Activated CD8-positive, alpha-beta T cell treated with anti-CD3 and anti-CD28 coated beads, Interleukin-2, amount 10 ng/mL, durations not matched to agents 7 days and 5 days (primary cell): ENCODE results near the gene AOPEP. TPM values are rescaled to one million over a fixed set of nuclear protein-coding genes. Genes with fewer than 3 reads are reported as not detected.
A peak's percentile ranks its signal among the peaks of the same experiment; 100 is the strongest.
"Not testable (repeated sequence)": the region's sequence is repeated elsewhere in the genome, so short reads cannot be mapped to it uniquely, and the experiment has no call there.

Source experiments
- ATAC-seq: fragments of 150-1000 bp; cut with Tn5 transposase; one replicate; pipeline ENCODE4 v1.10.0; 2021; ENCODE audit warnings: moderate library complexity
- CTCF ChIA-PET: fragments of 350-600 bp; sonication (Branson Sonifier 250); formaldehyde crosslinking; loops from one replicate; lab custom pipeline; 2021; ENCODE audit warnings: antibody characterized with exemption; lab: Charles Lee
- POLR2A ChIA-PET: fragments of 350-600 bp; sonication (Branson Sonifier 250); formaldehyde crosslinking; loops from one replicate; lab custom pipeline; 2021; ENCODE audit warnings: antibody characterized with exemption; lab: Charles Lee
- DNase-seq: peaks from one replicate; pipeline ENCODE4 v3.0.0-alpha.2; 2020
- H3K27ac Mint-ChIP-seq: one replicate; pipeline ENCODE4 v1.8.0; 2021; ENCODE audit warnings: mild to moderate bottlenecking, mixed read lengths
- H3K27me3 Mint-ChIP-seq: one replicate; pipeline ENCODE4 v1.8.0; 2021; ENCODE audit warnings: low read depth, mixed read lengths
- H3K36me3 Mint-ChIP-seq: one replicate; pipeline ENCODE4 v1.8.0; 2021; ENCODE audit warnings: low read depth, mixed read lengths
- H3K4me1 Mint-ChIP-seq: one replicate; pipeline ENCODE4 v1.8.0; 2021; ENCODE audit warnings: low read depth, mixed read lengths
- H3K4me3 Mint-ChIP-seq: one replicate; pipeline ENCODE4 v1.8.0; 2021; ENCODE audit warnings: mild to moderate bottlenecking, mixed read lengths
- H3K9me3 Mint-ChIP-seq: one replicate; pipeline ENCODE4 v1.8.0; 2022; ENCODE audit warnings: mixed read lengths; ENCODE audit not compliant: insufficient read depth
- total RNA-seq, 2 experiments: library from RNA; stranded (reverse); gene quantifications; one replicate each; pipeline ENCODE4 v1.2.3, GENCODE V29; 2021

The AOPEP gene
- total RNA-seq, 2 experiments from 2014 or later = 7.2 to 8.9 TPM

- H3K36me3 Mint-ChIP-seq, H3K9me3 Mint-ChIP-seq, DNase-seq, H3K27ac Mint-ChIP-seq, ATAC-seq, CTCF ChIA-PET, H3K4me1 Mint-ChIP-seq, H3K27me3 Mint-ChIP-seq, POLR2A ChIA-PET, H3K4me3 Mint-ChIP-seq: not testable (repeated sequence)
Observed at GRCh38 chr9:94940296-94940695, 213.8 kb downstream of the AOPEP start.

- no peak overlapping the region for H3K27ac Mint-ChIP-seq
- DNase-seq (no peak), ATAC-seq (no peak)
- H3K9me3 Mint-ChIP-seq = no peaks in the 10 kb centered on the region
- ChIA-PET POLR2A (no interaction called here), CTCF (no interaction called here)
- H3K27me3 Mint-ChIP-seq = no peaks in the 10 kb centered on the region
- no peaks in the 10 kb centered on the region for H3K4me1 Mint-ChIP-seq
- H3K36me3 Mint-ChIP-seq = no peaks in the 10 kb centered on the region
- no peak overlapping the region for H3K4me3 Mint-ChIP-seq
Observed at GRCh38 chr9:94941211-94941875, 214.8 kb downstream of the AOPEP start.

- no peaks in the 10 kb centered on the region for H3K9me3 Mint-ChIP-seq
- ChIA-PET POLR2A (no interaction called here), CTCF (no interaction called here)
- H3K27me3 Mint-ChIP-seq = peaks cover 6% of the 10 kb centered on the region
- H3K4me1 Mint-ChIP-seq = no peaks in the 10 kb centered on the region
- H3K36me3 Mint-ChIP-seq = no peaks in the 10 kb centered on the region
- no peak overlapping the region for H3K27ac Mint-ChIP-seq
- ATAC-seq (no peak), DNase-seq (no peak)
- H3K4me3 Mint-ChIP-seq = no peak overlapping the region
Observed at GRCh38 chr9:94944626-94945025, 218.1 kb downstream of the AOPEP start.

GRCh38 chr9:94945197-94946144 is 219.0 kb downstream of the AOPEP start:
- no peaks in the 10 kb centered on the region for H3K36me3 Mint-ChIP-seq
- no peaks in the 10 kb centered on the region for H3K9me3 Mint-ChIP-seq
- H3K27ac Mint-ChIP-seq = no peak overlapping the region
- peaks cover 5% of the 10 kb centered on the region for H3K4me1 Mint-ChIP-seq
- H3K27me3 Mint-ChIP-seq = peaks cover 9% of the 10 kb centered on the region
- POLR2A ChIA-PET = no interaction called here
- no peak overlapping the region for H3K4me3 Mint-ChIP-seq
- DNase-seq (no peak), ATAC-seq (no peak)
- CTCF ChIA-PET = interaction anchor here (0.6 to 1.4 kb wide), 2 partner anchors 11 to 185 kb away, joined by 3 to 5 read pairs; no protein-coding TSS in a partner anchor

DNA sequence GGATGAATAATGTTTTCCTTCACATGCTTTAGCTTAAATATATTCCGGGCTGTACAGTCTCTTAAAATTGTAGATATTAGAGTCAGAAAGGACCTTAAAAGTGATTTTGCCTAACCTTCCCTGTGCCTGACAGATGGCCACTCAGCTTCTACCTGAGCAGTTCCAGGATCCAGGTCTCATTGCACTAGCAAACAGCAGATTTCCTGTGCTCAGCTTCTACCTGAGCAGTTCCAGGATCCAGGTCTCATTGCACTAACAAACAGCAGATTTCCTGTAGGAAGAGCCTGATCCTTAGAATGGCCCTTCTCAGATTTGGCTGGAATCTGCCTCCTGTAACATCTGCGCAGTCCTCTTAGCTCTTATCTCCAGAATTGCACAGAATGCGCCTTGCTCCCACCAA is 219.8 kb downstream of the AOPEP start:
- H3K27ac Mint-ChIP-seq = no peak overlapping the region
- H3K36me3 Mint-ChIP-seq = no peaks in the 10 kb centered on the region
- ATAC-seq (no peak), DNase-seq (no peak)
- H3K27me3 Mint-ChIP-seq = peaks cover 9% of the 10 kb centered on the region
- H3K9me3 Mint-ChIP-seq = no peaks in the 10 kb centered on the region
- ChIA-PET CTCF (interaction anchor here (0.6 to 1.4 kb wide), 2 partner anchors 10 to 184 kb away, joined by 3 to 5 read pairs; no protein-coding TSS in a partner anchor), POLR2A (no interaction called here)
- no peak overlapping the region for H3K4me3 Mint-ChIP-seq
- H3K4me1 Mint-ChIP-seq = peaks cover 13% of the 10 kb centered on the region

GRCh38 chr9:94948567-94949235 is 222.2 kb downstream of the AOPEP start:
- no peaks in the 10 kb centered on the region for H3K36me3 Mint-ChIP-seq
- peaks cover 32% of the 10 kb centered on the region for H3K4me1 Mint-ChIP-seq
- H3K4me3 Mint-ChIP-seq = no peak overlapping the region
- ChIA-PET CTCF (no interaction called here), POLR2A (no interaction called here)
- peaks cover 9% of the 10 kb centered on the region for H3K27me3 Mint-ChIP-seq
- no peak overlapping the region for H3K27ac Mint-ChIP-seq
- no peak for DNase-seq
- H3K9me3 Mint-ChIP-seq = no peaks in the 10 kb centered on the region
- no peak for ATAC-seq

- ATAC-seq = no peak
- peaks cover 9% of the 10 kb centered on the region for H3K27me3 Mint-ChIP-seq
- no peaks in the 10 kb centered on the region for H3K9me3 Mint-ChIP-seq
- DNase-seq = no peak
- no peaks in the 10 kb centered on the region for H3K36me3 Mint-ChIP-seq
- CTCF ChIA-PET = interaction anchor here (0.6 kb wide), 1 partner anchor 133 kb away, joined by 3 read pairs; no protein-coding TSS in a partner anchor
- no peak overlapping the region for H3K4me3 Mint-ChIP-seq
- no peak overlapping the region for H3K27ac Mint-ChIP-seq
- peaks cover 32% of the 10 kb centered on the region for H3K4me1 Mint-ChIP-seq
- POLR2A ChIA-PET = interaction anchor here (0.7 kb wide), 1 partner anchor 38 kb away, joined by 3 read pairs; no protein-coding TSS in a partner anchor
Observed at GRCh38 chr9:94949370-94949769, 222.9 kb downstream of the AOPEP start.

GRCh38 chr9:94950040-94950578 is 223.6 kb downstream of the AOPEP start:
- Mint-ChIP-seq H3K36me3 (no peaks in the 10 kb centered on the region), H3K27ac (no peak overlapping the region), H3K9me3 (no peaks in the 10 kb centered on the region), H3K27me3 (peaks cover 9% of the 10 kb centered on the region), H3K4me1 (peaks cover 32% of the 10 kb centered on the region), H3K4me3 (no peak overlapping the region)
- no peak for DNase-seq
- no peak for ATAC-seq
- POLR2A ChIA-PET = no interaction called here
- CTCF ChIA-PET = interaction anchor here (0.6 kb wide), 1 partner anchor 134 kb away, joined by 3 read pairs; no protein-coding TSS in a partner anchor

- CTCF ChIA-PET = interaction anchor here (1.1 kb wide), 1 partner anchor 96 kb away, joined by 3 read pairs; no protein-coding TSS in a partner anchor
- H3K27ac Mint-ChIP-seq = no peak overlapping the region
- peaks cover 9% of the 10 kb centered on the region for H3K27me3 Mint-ChIP-seq
- no peak overlapping the region for H3K4me3 Mint-ChIP-seq
- no peaks in the 10 kb centered on the region for H3K36me3 Mint-ChIP-seq
- peaks cover 32% of the 10 kb centered on the region for H3K4me1 Mint-ChIP-seq
- H3K9me3 Mint-ChIP-seq = no peaks in the 10 kb centered on the region
- ATAC-seq (no peak), DNase-seq (no peak)
- POLR2A ChIA-PET = no interaction called here
Observed at GRCh38 chr9:94950579-94951323, 224.3 kb downstream of the AOPEP start.

- peak; percentile 25 for ATAC-seq
- peak; percentile 38 for DNase-seq
Observed at GRCh38 chr9:94951324-94952135, 225.0 kb downstream of the AOPEP start.

More at GRCh38 chr9:94951324-94952135, 225.0 kb downstream of the AOPEP start:
- Mint-ChIP-seq H3K27me3 (peaks cover 9% of the 10 kb centered on the region), H3K36me3 (no peaks in the 10 kb centered on the region), H3K4me3 (no peak overlapping the region), H3K27ac (peak overlapping the region; percentile 44), H3K9me3 (no peaks in the 10 kb centered on the region), H3K4me1 (peaks cover 32% of the 10 kb centered on the region)
- POLR2A ChIA-PET = no interaction called here
- CTCF ChIA-PET = interaction anchor here (1.1 kb wide), 1 partner anchor 97 kb away, joined by 3 read pairs; no protein-coding TSS in a partner anchor
